IMR-90 (cell line): ENCODE data around the gene ATP13A5. TPM values are rescaled to one million over a fixed set of nuclear protein-coding genes. Genes with fewer than 3 reads are reported as not detected.
A peak's percentile ranks its signal among the peaks of the same experiment; 100 is the strongest.

Experiments used
- ATAC-seq: fragments of 200-7000 bp; cut with Tn5 transposase; 2 replicates; pipeline ENCODE4 v1.9.1; 2020; ENCODE audit warnings: low read depth, mild to moderate bottlenecking, moderate library complexity
- Bru-seq: library from RNA; stranded (reverse); fragments of 400-500 nt; gene quantifications from one replicate; lab custom pipeline; 2021; lab: Mats Ljungman, UMichigan
- BruChase-seq, 2 experiments: library from RNA; stranded (reverse); fragments of 400-500 nt; gene quantifications; one replicate each; lab custom pipeline; 2021; lab: Mats Ljungman, UMichigan
- BruUV-seq: library from RNA; stranded (reverse); fragments of 400-500 nt; replicated peaks from 2 replicates; lab custom pipeline; 2021; lab: Mats Ljungman, UMichigan
- CTCF ChIA-PET: fragments of 300-600 bp; formaldehyde crosslinking; extraction: SDS; loops from one replicate; lab custom pipeline; 2021; ENCODE audit warnings: antibody characterized with exemption; lab: Yijun Ruan, JAX
- POLR2A ChIA-PET: fragments of 300-600 bp; sonication (Branson Sonifier 250); formaldehyde crosslinking; loops from one replicate; lab custom pipeline; 2022; ENCODE audit warnings: antibody characterized with exemption; ENCODE audit not compliant: unreplicated experiment; lab: Charles Lee
- DNase-seq: peaks from one replicate; pipeline ENCODE4 v3.0.0; 2013
- H2AFZ ChIP-seq: replicated peaks from 2 replicates; pipeline ENCODE3; 2013; ENCODE audit warnings: low read length, mild to moderate bottlenecking; ENCODE audit not compliant: poor library complexity
- H2AK5ac ChIP-seq: 2 replicates; pipeline ENCODE4 v1.6.1; 2013; ENCODE audit warnings: low read depth, low read length, inconsistent platforms
- H2AK9ac ChIP-seq: replicated peaks from 2 replicates; pipeline ENCODE3; 2013; ENCODE audit warnings: mild to moderate bottlenecking, low read depth, low read length, moderate library complexity; ENCODE audit not compliant: poor library complexity
- H2BK120ac ChIP-seq: 2 replicates; pipeline ENCODE4 v1.6.1; 2013; ENCODE audit warnings: low read depth, low read length, inconsistent platforms
- H2BK15ac ChIP-seq: 3 replicates; pipeline ENCODE4 v1.6.1; 2013; ENCODE audit warnings: low read depth, low read length, inconsistent platforms
- H2BK20ac ChIP-seq: 2 replicates; pipeline ENCODE4 v1.6.1; 2013; ENCODE audit warnings: low read depth, mild to moderate bottlenecking, inconsistent platforms, low read length, moderate library complexity
- H2BK5ac ChIP-seq: 2 replicates; pipeline ENCODE4 v1.6.1; 2013; ENCODE audit warnings: mild to moderate bottlenecking, low read depth, low read length, inconsistent platforms; ENCODE audit not compliant: poor library complexity, severe bottlenecking
- H3K14ac ChIP-seq: replicated peaks from 2 replicates; pipeline ENCODE4 v1.6.1; 2013; ENCODE audit warnings: low read depth, low read length, inconsistent platforms
- H3K18ac ChIP-seq: 2 replicates; pipeline ENCODE4 v1.6.1; 2013; ENCODE audit warnings: low read depth, low read length, control low read depth
- H3K23ac ChIP-seq: 2 replicates; pipeline ENCODE4 v1.6.1; 2013; ENCODE audit warnings: low read depth, low read length, inconsistent platforms
- H3K27ac ChIP-seq: 2 replicates; pipeline ENCODE4 v1.5.1; 2013; ENCODE audit warnings: mild to moderate bottlenecking, control low read depth, low read length; ENCODE audit not compliant: insufficient read depth
- H3K27me3 ChIP-seq: 2 replicates; pipeline ENCODE4 v1.6.1; 2013; ENCODE audit warnings: low read length; ENCODE audit not compliant: control insufficient read depth, insufficient read depth
- H3K36me3 ChIP-seq: 2 replicates; pipeline ENCODE4 v1.6.1; 2013; ENCODE audit warnings: low read length, mixed read lengths; ENCODE audit not compliant: control insufficient read depth, insufficient read depth
- H3K4ac ChIP-seq: 2 replicates; pipeline ENCODE4 v1.6.1; 2013; ENCODE audit warnings: low read depth, low read length, inconsistent platforms
- H3K4me1 ChIP-seq: 2 replicates; pipeline ENCODE4 v1.6.1; 2013; ENCODE audit warnings: low read length, mixed read lengths; ENCODE audit not compliant: control insufficient read depth, insufficient read depth
- H3K4me2 ChIP-seq: 2 replicates; pipeline ENCODE4 v1.6.1; 2013; ENCODE audit warnings: low read depth, mild to moderate bottlenecking, control low read depth, low read length, moderate library complexity
- H3K4me3 ChIP-seq: 2 replicates; pipeline ENCODE4 v1.5.1; 2013; ENCODE audit warnings: low read depth, mild to moderate bottlenecking, control low read depth, low read length, moderate library complexity; ENCODE audit not compliant: insufficient read depth
- H3K56ac ChIP-seq: 2 replicates; pipeline ENCODE4 v1.6.1; 2013; ENCODE audit warnings: low read length, inconsistent platforms; ENCODE audit not compliant: insufficient read depth; ENCODE audit errors: extremely low read depth
- H3K79me1 ChIP-seq, 2 experiments: 2 replicates each; pipeline ENCODE4 v1.6.1; 2013; ENCODE audit warnings: low read length in 2 of 2, inconsistent platforms in 1 of 2, low read depth in 1 of 2
- H3K9ac ChIP-seq: 2 replicates; pipeline ENCODE4 v1.6.1; 2013; ENCODE audit warnings: low read depth, low read length, control low read depth
- H3K9me1 ChIP-seq: 2 replicates; pipeline ENCODE4 v1.6.1; 2013; ENCODE audit warnings: low read length, inconsistent platforms; ENCODE audit not compliant: insufficient read depth
- H3K9me3 ChIP-seq: 2 replicates; pipeline ENCODE4 v1.6.1; 2013; ENCODE audit warnings: low read length; ENCODE audit not compliant: control insufficient read depth, insufficient read depth
- H4K20me1 ChIP-seq: 2 replicates; pipeline ENCODE4 v1.6.1; 2013; ENCODE audit warnings: low read length, inconsistent platforms; ENCODE audit not compliant: insufficient read depth
- H4K5ac ChIP-seq: 2 replicates; pipeline ENCODE4 v1.6.1; 2013; ENCODE audit warnings: mild to moderate bottlenecking, low read depth, low read length, control low read depth
- H4K8ac ChIP-seq, 2 experiments: 2 replicates each; pipeline ENCODE4 v1.6.1; 2013; ENCODE audit warnings: low read depth in 2 of 2, low read length in 2 of 2, control low read depth in 1 of 2, inconsistent platforms in 1 of 2
- H4K91ac ChIP-seq: 2 replicates; pipeline ENCODE4 v1.6.1; 2013; ENCODE audit warnings: low read depth, low read length, inconsistent platforms; ENCODE audit not compliant: insufficient read depth
- BHLHE40 ChIP-seq: fragments of 150-350 bp; IDR thresholded peaks from 2 replicates; pipeline ENCODE4 v1.6.1; 2016; ENCODE audit warnings: mild to moderate bottlenecking, low read depth, low read length
- CHD1 ChIP-seq: IDR thresholded peaks from 2 replicates; pipeline ENCODE4 v1.6.1; 2012; ENCODE audit warnings: low read depth, low read length, improper control_type of control experiment
- CTCF ChIP-seq: conservative IDR thresholded peaks from 2 replicates; pipeline ENCODE4 v1.5.1; 2012; ENCODE audit warnings: mild to moderate bottlenecking, low read depth, low read length, improper control_type of control experiment
- MAFK ChIP-seq: IDR thresholded peaks from 2 replicates; pipeline ENCODE4 v1.6.1; 2012; ENCODE audit warnings: low read depth, low read length, improper control_type of control experiment
- MXI1 ChIP-seq: IDR thresholded peaks from 2 replicates; pipeline ENCODE4 v1.6.1; 2012; ENCODE audit warnings: low read depth, mild to moderate bottlenecking, low read length, moderate library complexity, borderline replicate concordance
- NFE2L2 ChIP-seq: fragments of 150-350 bp; IDR thresholded peaks from 2 replicates; pipeline ENCODE4 v1.6.1; 2016; ENCODE audit warnings: low read depth, mild to moderate bottlenecking, low read length
- POLR2A ChIP-seq: IDR thresholded peaks from 2 replicates; pipeline ENCODE4 v1.6.1; 2012; ENCODE audit warnings: mild to moderate bottlenecking, low read depth, low read length
- RAD21 ChIP-seq: IDR thresholded peaks from 2 replicates; pipeline ENCODE4 v1.6.1; 2012; ENCODE audit warnings: low read length, improper control_type of control experiment
- RCOR1 ChIP-seq: IDR thresholded peaks from 2 replicates; pipeline ENCODE4 v1.6.1; 2012; ENCODE audit warnings: mild to moderate bottlenecking, low read length, improper control_type of control experiment; ENCODE audit not compliant: insufficient replicate concordance
- SMC3 ChIP-seq: fragments of 150-350 bp; IDR thresholded peaks from 2 replicates; pipeline ENCODE4 v1.6.1; 2016; ENCODE audit warnings: low read depth, mild to moderate bottlenecking, antibody characterized with exemption, low read length, moderate library complexity
- WGBS, 2 experiments: methylation state at CpG; one replicate each; pipeline versions ENCODE4 v1.1.5 to v1.1.7; 2013; ENCODE audit warnings: missing lambda C conversion rate in 2 of 2; ENCODE audit not compliant: insufficient read length in 1 of 2; ENCODE audit errors: extremely low coverage in 2 of 2; 5-methylcytosine and 5-hydroxymethylcytosine counted together
- dilution Hi-C: fragments of 300-500 bp; cut with HindIII; formaldehyde crosslinking; loops from one replicate; pipeline ENCODE4 v1.14.3; 2018; ENCODE audit warnings: low sequenced_read_pairs; ENCODE audit not compliant: unreplicated experiment
- in situ Hi-C: fragments of 300-500 bp; cut with MboI; formaldehyde crosslinking; loops from 3 replicates; pipeline ENCODE4 v1.14.3; 2019; ENCODE audit warnings: low sequenced_read_pairs, inconsistent platforms, mixed read lengths
- intact Hi-C: fragments of 100-400 bp; cut with micrococcal nuclease; formaldehyde crosslinking; loops from 2 replicates; pipeline ENCODE4 v1.10.0; 2022
- long read RNA-seq: library from polyadenylated mRNA; unstranded; transcript quantifications from one replicate; pipeline ENCODE4 v2.0.0, GENCODE V29; 2021; ENCODE audit not compliant: unreplicated experiment
- polyA plus RNA-seq, 3 experiments: library from polyadenylated mRNA; depleted of rRNA; stranded (reverse); fragments of >200 nt; gene quantifications; 2 replicates each; pipeline ENCODE4 v1.2.3, GENCODE V29; 2012; ENCODE audit warnings: low replicate concordance in 1 of 3
- total RNA-seq: library from RNA; depleted of rRNA; stranded (reverse); fragments of >200 nt; gene quantifications from 2 replicates; pipeline ENCODE4 v1.2.3, GENCODE V29; 2012; rRNA removed

The ATP13A5 gene
- total RNA-seq (not detected in 2 replicates), polyA plus RNA-seq (2012; rRNA removed) (not detected in 2 replicates), Bru-seq, nascent RNA (percentile 9 among the genes with signal in this experiment), BruChase-seq, experiment 1, labeled RNA remaining after a 6-hour chase (percentile 8 among the genes with signal in this experiment), BruChase-seq, experiment 2, labeled RNA remaining after a 2-hour chase (percentile 7 among the genes with signal in this experiment)
- not detected in 2 replicates for polyA plus RNA-seq (2012; cell fraction: cytosol; rRNA removed)
- not detected in 2 replicates for polyA plus RNA-seq (2012; cell fraction: nucleus; rRNA removed; ENCODE audit: low replicate concordance)
- long read RNA-seq: 0 reads

GRCh38 chr3:193378706-193379105 is at the start of gene ATP13A5:
ATP13A5 (minus strand) TSS chr3:193378753; CDS start chr3:193378725, 28 bp downstream.
- H4K5ac ChIP-seq: no peak within 1 kb of the TSS
- no peak within 1 kb of the TSS for H4K91ac ChIP-seq
- no peak within 1 kb of the TSS for H2AK9ac ChIP-seq
- H3K9ac ChIP-seq: no peak within 1 kb of the TSS
- no peaks in the 10 kb centered on the region for H3K4me1 ChIP-seq
- H3K4me3 ChIP-seq: no peak within 1 kb of the TSS
- WGBS, 2 experiments: 43% methylated on average over 4 of the region's 6 CpGs; no CpG with 5 or more reads in 1 of the 2 experiments
- no peak within 1 kb of the TSS for H3K56ac ChIP-seq
- no peak within 1 kb of the TSS for H2BK20ac ChIP-seq
- ATAC-seq (no peak), DNase-seq (no peak)
- no peaks in the 10 kb centered on the region for H4K20me1 ChIP-seq
- ChIA-PET CTCF (no interaction called here), POLR2A (no interaction called here)
- H2BK5ac ChIP-seq: no peak within 1 kb of the TSS
- dilution Hi-C loops: no loop called here
- intact Hi-C loops: no loop called here
- H3K79me1 ChIP-seq: no peaks in the 10 kb centered on the region
- H2AFZ ChIP-seq: no peak within 1 kb of the TSS
- H3K14ac ChIP-seq: no peak within 1 kb of the TSS
- in situ Hi-C loops: no loop called here
- no peak within 1 kb of the TSS for H3K18ac ChIP-seq
- no peak within 1 kb of the TSS for H4K8ac ChIP-seq
- H3K9me3 ChIP-seq: peaks cover 5% of the 10 kb centered on the region
- H3K27ac ChIP-seq: no peak within 1 kb of the TSS
- H2BK120ac ChIP-seq: no peak within 1 kb of the TSS
- BruUV-seq: no TSS peak
- no peaks in the 10 kb centered on the region for H3K36me3 ChIP-seq
- TF ChIP-seq SMC3: no peak
- no peak for TF ChIP-seq MXI1
- no peak for TF ChIP-seq CHD1
- TF ChIP-seq RCOR1: no peak
- TF ChIP-seq NFE2L2: no peak
- TF ChIP-seq POLR2A: no peak
- no peak for TF ChIP-seq RAD21
- no peak for TF ChIP-seq CTCF
- no peak for TF ChIP-seq BHLHE40
- no peak for TF ChIP-seq MAFK
- H3K27me3 ChIP-seq: no peaks in the 10 kb centered on the region
- H3K23ac ChIP-seq: no peak within 1 kb of the TSS
- no peak within 1 kb of the TSS for H3K4ac ChIP-seq
- no peaks in the 10 kb centered on the region for H3K9me1 ChIP-seq
- no peak within 1 kb of the TSS for H2AK5ac ChIP-seq
- no peak within 1 kb of the TSS for H2BK15ac ChIP-seq
- H3K4me2 ChIP-seq: no peak within 1 kb of the TSS
